ENCODE measurements around the gene CMPK1.

DNA sequence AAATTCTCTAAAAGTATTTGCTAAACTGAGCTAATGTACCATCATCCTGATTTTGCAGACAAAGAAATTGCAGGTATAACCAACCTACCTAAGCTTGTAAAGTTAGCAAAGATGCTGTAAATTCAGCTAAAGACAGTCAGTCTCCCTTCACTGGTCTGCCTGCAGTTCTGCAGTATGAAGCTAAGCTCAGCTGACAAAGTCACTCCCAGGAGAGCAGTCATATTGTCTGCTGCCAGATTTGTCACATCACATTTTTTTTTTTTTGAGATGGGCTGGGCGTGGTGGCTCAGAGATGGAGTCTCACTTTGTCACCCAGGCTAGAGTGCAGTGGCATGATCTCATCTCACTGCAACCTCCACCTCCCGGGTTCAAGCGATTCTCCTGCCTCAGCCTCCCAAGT is 8.9 kb upstream of the CMPK1 start:
- TF ChIP-seq JUN (IDR thresholded peaks at IDR 0.05; ENCODE audit: low read depth, low read length) (no peak), ZNF274 (IDR thresholded peaks at IDR 0.05; ENCODE audit: borderline replicate concordance, extremely low read depth, low read length) (no peak), POLR2A (IDR thresholded peaks at IDR 0.05; ENCODE audit: control extremely low read depth in 1 of 2, low read depth in 2 of 2, low read length in 2 of 2) (no peak), KDM4A (IDR thresholded peaks at IDR 0.05; ENCODE audit: low read depth, low read length, severe bottlenecking) (no peak)
- TF ChIP-seq, protein P1, sequence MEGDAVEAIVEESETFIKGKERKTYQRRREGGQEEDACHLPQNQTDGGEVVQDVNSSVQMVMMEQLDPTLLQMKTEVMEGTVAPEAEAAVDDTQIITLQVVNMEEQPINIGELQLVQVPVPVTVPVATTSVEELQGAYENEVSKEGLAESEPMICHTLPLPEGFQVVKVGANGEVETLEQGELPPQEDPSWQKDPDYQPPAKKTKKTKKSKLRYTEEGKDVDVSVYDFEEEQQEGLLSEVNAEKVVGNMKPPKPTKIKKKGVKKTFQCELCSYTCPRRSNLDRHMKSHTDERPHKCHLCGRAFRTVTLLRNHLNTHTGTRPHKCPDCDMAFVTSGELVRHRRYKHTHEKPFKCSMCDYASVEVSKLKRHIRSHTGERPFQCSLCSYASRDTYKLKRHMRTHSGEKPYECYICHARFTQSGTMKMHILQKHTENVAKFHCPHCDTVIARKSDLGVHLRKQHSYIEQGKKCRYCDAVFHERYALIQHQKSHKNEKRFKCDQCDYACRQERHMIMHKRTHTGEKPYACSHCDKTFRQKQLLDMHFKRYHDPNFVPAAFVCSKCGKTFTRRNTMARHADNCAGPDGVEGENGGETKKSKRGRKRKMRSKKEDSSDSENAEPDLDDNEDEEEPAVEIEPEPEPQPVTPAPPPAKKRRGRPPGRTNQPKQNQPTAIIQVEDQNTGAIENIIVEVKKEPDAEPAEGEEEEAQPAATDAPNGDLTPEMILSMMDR (IDR thresholded peaks at IDR 0.05; ENCODE audit: control extremely low read depth in 1 of 3, insufficient read depth in 1 of 3, low read depth in 1 of 3, low read length in 3 of 3): no peak
